Panc1 (cell line): ENCODE measurements around the gene ITPA. TPM values are rescaled to one million over a fixed set of nuclear protein-coding genes. Genes with fewer than 3 reads are reported as not detected.

Source experiments
- ATAC-seq: fragments of 200-7000 bp; cut with Tn5 transposase; 2 replicates; pipeline ENCODE4 v1.9.1; 2020; ENCODE audit warnings: mild to moderate bottlenecking, moderate library complexity
- BruUV-seq: library from RNA; stranded (reverse); fragments of 400-500 nt; replicated peaks from 2 replicates; lab custom pipeline; 2021; lab: Mats Ljungman, UMichigan
- CTCF ChIA-PET: fragments of 300-600 bp; sonication (Branson Sonifier 250); formaldehyde crosslinking; loops from one replicate; lab custom pipeline; 2022; ENCODE audit warnings: antibody characterized with exemption; lab: Charles Lee
- POLR2A ChIA-PET: fragments of 300-600 bp; sonication (Branson Sonifier 250); formaldehyde crosslinking; loops from one replicate; lab custom pipeline; 2022; ENCODE audit warnings: antibody characterized with exemption; lab: Charles Lee
- DNase-seq: peaks from one replicate; pipeline ENCODE4 v3.0.0-alpha.2; 2010; ENCODE audit warnings: low read depth, low spot score
- H3K27ac ChIP-seq: 2 replicates; pipeline ENCODE4 v1.5.1; 2011; ENCODE audit warnings: mild to moderate bottlenecking, low read length, inconsistent platforms
- H3K27me3 ChIP-seq: fragments of 200-500 bp; sonication (Bioruptor generic); 2 replicates; pipeline ENCODE4 v1.6.0; 2014; ENCODE audit warnings: low read length, inconsistent platforms; ENCODE audit not compliant: control insufficient read depth, insufficient read depth
- H3K36me3 ChIP-seq: fragments of 200-500 bp; sonication (Bioruptor generic); 2 replicates; pipeline ENCODE4 v1.5.1; 2014; ENCODE audit warnings: inconsistent platforms, mild to moderate bottlenecking, low read length, moderate library complexity; ENCODE audit not compliant: control insufficient read depth, insufficient read depth
- H3K4me1 ChIP-seq: 2 replicates; pipeline ENCODE4 v1.5.1; 2011; ENCODE audit warnings: inconsistent platforms, mild to moderate bottlenecking, low read length, moderate library complexity; ENCODE audit not compliant: control insufficient read depth, insufficient read depth
- H3K4me3 ChIP-seq, 2 experiments: 2 replicates each; pipeline ENCODE4 v1.5.1; 2011 to 2012; ENCODE audit warnings: low read depth in 2 of 2, low read length in 2 of 2, mild to moderate bottlenecking in 2 of 2, inconsistent platforms in 1 of 2, moderate library complexity in 1 of 2
- H3K9me3 ChIP-seq: fragments of 200-500 bp; sonication (Bioruptor generic); 2 replicates; pipeline ENCODE4 v1.5.1; 2014; ENCODE audit warnings: low read depth, mild to moderate bottlenecking, inconsistent platforms, low read length, moderate library complexity; ENCODE audit not compliant: control insufficient read depth, insufficient read depth
- POLR2AphosphoS5 ChIP-seq: IDR thresholded peaks from 2 replicates; pipeline ENCODE4 v1.6.1; 2012; ENCODE audit warnings: mild to moderate bottlenecking, low read depth, low read length, moderate library complexity
- REST ChIP-seq, 2 experiments: IDR thresholded peaks; 2 replicates each; pipeline ENCODE4 v1.6.1; 2011 to 2012; ENCODE audit warnings: low read depth in 2 of 2, control low read depth in 1 of 2, low read length in 1 of 2, mild to moderate bottlenecking in 1 of 2, moderate library complexity in 1 of 2; ENCODE audit not compliant: insufficient read depth in 1 of 2
- SIN3A ChIP-seq: IDR thresholded peaks from 2 replicates; pipeline ENCODE4 v1.6.1; 2012; ENCODE audit warnings: low read depth, mild to moderate bottlenecking, low read length, moderate library complexity, borderline replicate concordance; ENCODE audit not compliant: insufficient read depth
- TCF7L2 ChIP-seq: IDR thresholded peaks from 2 replicates; pipeline ENCODE4 v1.6.1; 2011; ENCODE audit warnings: mild to moderate bottlenecking, low read depth, low read length, inconsistent platforms
- in situ Hi-C: cut with HindIII; loops from 2 replicates; pipeline ENCODE4 v1.10.0; 2016; ENCODE audit warnings: low sequenced_read_pairs, low pct_unique_long_range_greater_than_20kb
- intact Hi-C: fragments of 100-400 bp; cut with micrococcal nuclease; formaldehyde crosslinking; loops from one replicate; pipeline ENCODE4 v1.10.0; 2022; ENCODE audit not compliant: unreplicated experiment
- total RNA-seq: library from RNA; stranded (reverse); gene quantifications from one replicate; pipeline ENCODE4 v1.2.1, GENCODE V29; 2021; ENCODE audit not compliant: unreplicated experiment
- TF ChIP-seq, protein P1 (sequence below): fragments of 450-650 bp; IDR thresholded peaks from 2 replicates; pipeline ENCODE4 v1.5.1; 2017; ENCODE audit warnings: mild to moderate bottlenecking

The ITPA gene
- total RNA-seq, 1 experiment from 2014 or later: 107 TPM

DNA sequence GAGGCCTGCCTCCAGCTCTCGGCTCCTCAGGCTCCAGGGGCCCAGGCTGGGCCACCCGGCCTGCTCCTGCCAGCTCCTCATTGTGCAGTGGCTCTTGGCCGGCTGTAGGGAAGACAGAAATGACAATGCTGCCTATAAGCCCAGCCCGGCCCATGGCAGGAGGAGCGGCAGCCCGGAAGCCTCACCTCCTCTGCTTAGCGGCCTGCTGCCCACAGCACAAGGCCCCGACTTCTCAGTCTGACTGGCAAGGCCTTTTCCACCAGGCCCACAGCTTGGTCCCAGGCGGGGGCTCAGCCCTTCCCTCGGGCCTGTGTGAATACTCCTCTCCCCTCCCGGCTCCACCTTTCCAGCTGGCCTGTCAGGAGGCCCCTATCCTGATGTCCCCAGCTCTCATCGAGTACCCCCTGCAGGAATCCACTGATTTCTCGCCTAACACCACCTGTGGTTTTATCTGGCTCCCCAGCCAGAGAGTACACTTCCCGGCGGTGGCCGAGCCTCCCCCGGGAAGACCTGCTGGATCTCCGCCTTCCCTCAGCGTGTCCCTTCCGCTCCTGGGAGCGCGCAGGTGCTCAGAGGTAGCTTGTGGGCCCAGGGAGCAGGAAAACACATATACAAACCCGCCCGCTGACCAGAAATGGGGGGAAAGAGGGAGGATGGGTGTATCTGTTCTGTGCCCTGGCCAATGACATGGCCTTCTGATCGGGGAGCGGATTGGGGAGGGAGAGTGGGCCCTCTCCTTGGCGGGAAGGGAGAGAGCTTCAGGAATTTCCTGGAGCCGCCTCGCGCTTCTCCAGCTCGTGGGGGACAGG lies 5.8 kb upstream of the ITPA start:
- BruUV-seq: TSS peak; percentile 29
- intact Hi-C loops: no loop called here
- Histone ChIP-seq H3K9me3 (no peaks in the 10 kb centered on the region), H3K36me3 (peaks cover 3% of the 10 kb centered on the region; the same call in 1 of the 2 replicates), H3K4me1 (peaks cover 4% of the 10 kb centered on the region; the same call in 1 of the 2 replicates), H3K27ac (peak overlapping the region; percentile 94), H3K4me3 (peak overlapping the region; percentile 91 to 97), H3K27me3 (no peaks in the 10 kb centered on the region)
- in situ Hi-C loops: no loop called here
- ATAC-seq (peak; percentile 48), DNase-seq (no peak)
- ChIA-PET CTCF (interaction anchor here (0.8 kb wide), 1 partner anchor 113 kb away, joined by 3 read pairs; no protein-coding TSS in a partner anchor), POLR2A (interaction anchor here (0.6 kb wide), 1 partner anchor 15 kb away, joined by 5 read pairs; no protein-coding TSS in a partner anchor)
- no peak for TF ChIP-seq TCF7L2
- no peak for TF ChIP-seq SIN3A
- TF ChIP-seq REST (IDR thresholded peaks at IDR 0.05; ENCODE audit: insufficient read depth in 1 of 2, low read depth in 2 of 2, low read length in 1 of 2): no peak
- TF ChIP-seq, protein P1, sequence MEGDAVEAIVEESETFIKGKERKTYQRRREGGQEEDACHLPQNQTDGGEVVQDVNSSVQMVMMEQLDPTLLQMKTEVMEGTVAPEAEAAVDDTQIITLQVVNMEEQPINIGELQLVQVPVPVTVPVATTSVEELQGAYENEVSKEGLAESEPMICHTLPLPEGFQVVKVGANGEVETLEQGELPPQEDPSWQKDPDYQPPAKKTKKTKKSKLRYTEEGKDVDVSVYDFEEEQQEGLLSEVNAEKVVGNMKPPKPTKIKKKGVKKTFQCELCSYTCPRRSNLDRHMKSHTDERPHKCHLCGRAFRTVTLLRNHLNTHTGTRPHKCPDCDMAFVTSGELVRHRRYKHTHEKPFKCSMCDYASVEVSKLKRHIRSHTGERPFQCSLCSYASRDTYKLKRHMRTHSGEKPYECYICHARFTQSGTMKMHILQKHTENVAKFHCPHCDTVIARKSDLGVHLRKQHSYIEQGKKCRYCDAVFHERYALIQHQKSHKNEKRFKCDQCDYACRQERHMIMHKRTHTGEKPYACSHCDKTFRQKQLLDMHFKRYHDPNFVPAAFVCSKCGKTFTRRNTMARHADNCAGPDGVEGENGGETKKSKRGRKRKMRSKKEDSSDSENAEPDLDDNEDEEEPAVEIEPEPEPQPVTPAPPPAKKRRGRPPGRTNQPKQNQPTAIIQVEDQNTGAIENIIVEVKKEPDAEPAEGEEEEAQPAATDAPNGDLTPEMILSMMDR: no peak
- TF ChIP-seq POLR2AphosphoS5: no peak

- Histone ChIP-seq H3K27me3 (no peaks in the 10 kb centered on the region), H3K9me3 (no peaks in the 10 kb centered on the region), H3K27ac (peak within 1 kb of the TSS; percentile 94), H3K4me3 (peak within 1 kb of the TSS; percentile 91 to 97), H3K36me3 (peaks cover 3% of the 10 kb centered on the region; the same call in 1 of the 2 replicates), H3K4me1 (peaks cover 6% of the 10 kb centered on the region; the same call in 1 of the 2 replicates)
- TF ChIP-seq SIN3A (no peak), POLR2AphosphoS5 (peak; percentile 91), REST (IDR thresholded peaks at IDR 0.05; ENCODE audit: insufficient read depth in 1 of 2, low read depth in 2 of 2, low read length in 1 of 2) (no peak), TCF7L2 (peak; percentile 93)
- TF ChIP-seq, protein P1: no peak
- ChIA-PET POLR2A (no interaction called here), CTCF (no interaction called here)
- BruUV-seq: no TSS peak
- ATAC-seq: peak; percentile 89
- intact Hi-C loops: no loop called here
- DNase-seq: peak; percentile 61
- in situ Hi-C loops: no loop called here
Observed at GRCh38 chr20:3204124-3204794, 5.0 kb upstream of the ITPA start, which contains the start of gene DDRGK1. Gene DDRGK1, minus strand, starts transcription at chr20:3204682. Its CDS starts 55 bp downstream, at chr20:3204627.
